Gastrocnemius medialis (tissue), 4 donors: ENCODE results near the gene PAEP. TPM values are rescaled to one million over a fixed set of nuclear protein-coding genes. Genes with fewer than 3 reads are reported as not detected.

ENCODE experiments used
- ATAC-seq, 2 donors: fragments of 150-250 bp; one replicate each; pipeline ENCODE4 v1.9.1; 2016
- DNase-seq, 2 donors: peaks; one replicate each; pipeline ENCODE4 v3.0.0-alpha.2; 2019
- H3K27ac ChIP-seq, 4 donors: fragments of 200-600 bp; sonication (generic); 1 replicate in 1 of 4; 2 replicates in 3 of 4; pipeline ENCODE4 v1.5.1; 2016 to 2018; ENCODE audit warnings: mild to moderate bottlenecking in 2 of 4, moderate library complexity in 1 of 4
- H3K27me3 ChIP-seq, 3 donors: fragments of 200-600 bp; sonication (generic) in 2 of 3; 1 replicate in 1 of 3; 2 replicates in 2 of 3; pipeline versions ENCODE4 v1.5.1 to v1.6.0; 2016 to 2019; ENCODE audit warnings: mild to moderate bottlenecking in 1 of 3, moderate library complexity in 1 of 3
- H3K36me3 ChIP-seq, 2 donors: fragments of 200-600 bp; sonication (generic) in 1 of 2; one replicate each; pipeline ENCODE4 v1.5.1; 2017 to 2018
- H3K4me1 ChIP-seq, 2 donors: fragments of 200-600 bp; sonication (generic) in 1 of 2; one replicate each; pipeline ENCODE4 v1.5.1; 2016 to 2017; ENCODE audit warnings: mild to moderate bottlenecking in 2 of 2
- H3K4me3 ChIP-seq, 4 donors: fragments of 200-600 bp; sonication (generic) in 3 of 4; 1 replicate in 1 of 4; 2 replicates in 3 of 4; pipeline ENCODE4 v1.5.1; 2016 to 2019; ENCODE audit warnings: mild to moderate bottlenecking in 2 of 4
- H3K9me3 ChIP-seq, 3 donors: fragments of 200-600 bp; sonication (generic) in 2 of 3; 1 replicate in 1 of 3; 2 replicates in 2 of 3; pipeline ENCODE4 v1.5.1; 2016 to 2019
- POLR2A ChIP-seq, 2 donors: fragments of 450-650 bp; IDR thresholded peaks; one replicate each; pipeline ENCODE4 v1.6.1; 2017; ENCODE audit warnings: antibody characterized with exemption in 2 of 2, mild to moderate bottlenecking in 2 of 2, moderate library complexity in 2 of 2
- in situ Hi-C, 4 donors: fragments of 200-750 bp; cut with MboI; loops; one replicate each; pipeline versions ENCODE4 v1.15.0 to v1.8.0; 2017; ENCODE audit warnings: low sequenced_read_pairs in 4 of 4
- intact Hi-C: fragments of 100-400 bp; cut with DNase I; formaldehyde crosslinking; loops from one replicate; pipeline ENCODE4 v1.15.1; 2023; ENCODE audit warnings: low total_unique reads
- total RNA-seq, 4 donors: library from RNA; depleted of rRNA; stranded (reverse); fragments of >200 nt; gene quantifications; one replicate each; pipeline versions ENCODE4 v1.1.0 to v1.2.3, GENCODE V29; 2016
- TF ChIP-seq, protein P1 (sequence below), 5 experiments: fragments of 450-650 bp in 3 of 5; fragments of 200-600 bp in 2 of 5; sonication (generic) in 2 of 5; IDR thresholded peaks in 4 of 5; conservative IDR thresholded peaks in 1 of 5; 1 replicate in 4 of 5; 2 replicates in 1 of 5; pipeline ENCODE4 v1.5.1; 2016 to 2019; ENCODE audit warnings: antibody characterized with exemption in 5 of 5, mild to moderate bottlenecking in 3 of 5, moderate library complexity in 3 of 5

The PAEP gene
- total RNA-seq, 4 donors from 2014 or later = not detected

DNA sequence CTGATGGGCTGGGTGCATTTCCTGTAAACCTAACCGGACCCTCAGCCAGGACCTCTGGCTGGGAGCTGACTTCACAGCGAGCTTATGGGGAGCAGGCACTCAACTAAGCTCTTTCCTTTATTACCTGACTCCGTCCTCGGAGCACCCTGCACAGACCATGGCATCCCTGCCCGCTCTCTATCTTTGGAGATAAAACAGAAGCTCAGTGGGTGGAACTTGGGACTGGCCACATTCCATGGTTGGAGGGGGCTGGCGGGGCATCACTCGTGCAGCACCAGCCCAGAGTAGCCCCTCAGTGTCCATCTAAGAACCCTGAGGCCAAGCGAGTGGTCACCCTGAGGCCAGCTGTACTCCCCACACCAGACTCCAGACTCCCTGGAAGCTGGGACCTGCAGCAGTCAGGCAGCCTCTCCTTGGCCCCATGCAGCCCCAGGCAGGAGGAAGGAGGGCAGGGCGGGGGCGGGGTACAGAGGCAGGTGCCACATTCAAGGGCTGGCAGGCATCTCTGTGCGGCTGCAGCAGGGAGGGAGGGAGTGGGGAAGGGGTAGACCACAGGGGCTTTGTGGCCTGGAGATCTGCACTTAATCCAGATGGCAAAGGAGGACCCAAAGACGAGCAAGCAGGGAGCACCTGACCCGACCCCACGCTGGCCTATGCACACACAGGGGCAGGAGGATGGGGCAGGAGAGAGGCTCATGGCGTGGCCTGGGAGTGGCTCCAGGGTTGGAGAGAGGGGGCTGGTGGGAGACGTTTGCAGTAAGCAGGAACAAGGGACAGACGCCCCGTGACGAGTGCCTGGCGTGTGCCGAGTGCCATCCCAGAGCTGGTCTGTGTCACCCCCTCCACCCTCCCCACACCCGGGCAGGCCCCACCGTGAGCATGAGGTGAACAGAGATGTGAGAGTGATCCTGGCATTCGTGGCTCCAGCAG lies 51.7 kb downstream of the PAEP start:
- DNase-seq (no peak), ATAC-seq (no peak)
- peaks cover 0 to 2% (median 0%) of the 10 kb centered on the region in 3 donors for H3K27me3 ChIP-seq
- intact Hi-C loops = no loop called here
- TF ChIP-seq POLR2A (IDR thresholded peaks at IDR 0.05) = no peak
- TF ChIP-seq, protein P1, sequence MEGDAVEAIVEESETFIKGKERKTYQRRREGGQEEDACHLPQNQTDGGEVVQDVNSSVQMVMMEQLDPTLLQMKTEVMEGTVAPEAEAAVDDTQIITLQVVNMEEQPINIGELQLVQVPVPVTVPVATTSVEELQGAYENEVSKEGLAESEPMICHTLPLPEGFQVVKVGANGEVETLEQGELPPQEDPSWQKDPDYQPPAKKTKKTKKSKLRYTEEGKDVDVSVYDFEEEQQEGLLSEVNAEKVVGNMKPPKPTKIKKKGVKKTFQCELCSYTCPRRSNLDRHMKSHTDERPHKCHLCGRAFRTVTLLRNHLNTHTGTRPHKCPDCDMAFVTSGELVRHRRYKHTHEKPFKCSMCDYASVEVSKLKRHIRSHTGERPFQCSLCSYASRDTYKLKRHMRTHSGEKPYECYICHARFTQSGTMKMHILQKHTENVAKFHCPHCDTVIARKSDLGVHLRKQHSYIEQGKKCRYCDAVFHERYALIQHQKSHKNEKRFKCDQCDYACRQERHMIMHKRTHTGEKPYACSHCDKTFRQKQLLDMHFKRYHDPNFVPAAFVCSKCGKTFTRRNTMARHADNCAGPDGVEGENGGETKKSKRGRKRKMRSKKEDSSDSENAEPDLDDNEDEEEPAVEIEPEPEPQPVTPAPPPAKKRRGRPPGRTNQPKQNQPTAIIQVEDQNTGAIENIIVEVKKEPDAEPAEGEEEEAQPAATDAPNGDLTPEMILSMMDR (IDR thresholded peaks at IDR 0.05 in 4 of 5, conservative IDR thresholded peaks at IDR 0.05 in 1 of 5) = no peak
- in situ Hi-C loops = no loop called here
- no peaks in the 10 kb centered on the region for H3K4me1 ChIP-seq
- no peak overlapping the region for H3K27ac ChIP-seq
- H3K9me3 ChIP-seq = no peaks in the 10 kb centered on the region
- H3K36me3 ChIP-seq = no peaks in the 10 kb centered on the region
- no peak overlapping the region for H3K4me3 ChIP-seq

DNA sequence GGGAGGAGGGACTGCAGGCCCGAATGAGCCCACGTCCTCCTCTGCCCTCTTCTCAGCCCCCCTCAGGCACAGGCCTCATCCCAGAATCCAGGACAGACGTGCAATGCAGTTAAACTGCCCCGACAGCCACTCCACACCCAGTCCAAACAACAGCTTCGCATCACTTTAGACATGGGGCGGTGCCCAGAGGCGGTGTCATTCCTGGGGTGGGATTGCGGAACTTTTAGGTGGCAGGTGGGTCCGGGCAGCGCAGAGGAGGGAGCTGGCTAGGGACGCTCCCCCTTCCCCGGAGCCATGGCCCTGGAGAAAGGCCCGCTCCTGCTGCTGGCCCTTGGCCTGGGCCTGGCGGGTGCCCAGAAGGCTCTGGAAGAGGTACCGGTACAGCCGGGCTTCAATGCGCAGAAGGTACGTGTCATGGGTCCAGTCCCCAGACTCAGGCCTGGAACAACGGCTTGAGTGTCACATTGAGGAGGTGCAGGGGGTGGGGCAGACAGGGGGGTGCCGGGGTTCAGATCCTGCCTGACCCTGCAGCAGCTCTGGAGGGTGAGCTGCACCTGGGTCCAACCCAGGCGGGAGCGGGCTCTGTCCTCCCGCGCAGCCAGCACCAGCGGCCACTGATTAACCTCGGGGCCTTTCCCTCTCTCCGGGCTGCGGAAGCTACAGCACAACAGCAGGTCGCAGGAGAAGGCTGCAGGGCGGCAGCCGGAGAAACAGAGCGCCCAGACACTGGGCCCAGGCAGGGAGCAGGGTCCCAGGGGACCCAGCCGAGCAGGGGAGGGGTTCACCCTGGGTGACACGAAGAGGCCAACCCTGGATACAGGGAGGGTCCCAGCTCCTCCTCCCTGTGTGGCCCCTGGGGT lies 52.6 kb downstream of the PAEP start:
- TF ChIP-seq POLR2A (IDR thresholded peaks at IDR 0.05) = no peak
- TF ChIP-seq, protein P1 (IDR thresholded peaks at IDR 0.05 in 4 of 5, conservative IDR thresholded peaks at IDR 0.05 in 1 of 5) = no peak
- Histone ChIP-seq H3K27ac (no peak overlapping the region), H3K4me1 (no peaks in the 10 kb centered on the region), H3K4me3 (no peak overlapping the region), H3K36me3 (no peaks in the 10 kb centered on the region), H3K9me3 (no peaks in the 10 kb centered on the region), H3K27me3 (peaks cover 0 to 2% (median 0%) of the 10 kb centered on the region in 3 donors)
- ATAC-seq = no peak
- in situ Hi-C loops = no loop called here
- no peak for DNase-seq
- intact Hi-C loops = no loop called here

DNA sequence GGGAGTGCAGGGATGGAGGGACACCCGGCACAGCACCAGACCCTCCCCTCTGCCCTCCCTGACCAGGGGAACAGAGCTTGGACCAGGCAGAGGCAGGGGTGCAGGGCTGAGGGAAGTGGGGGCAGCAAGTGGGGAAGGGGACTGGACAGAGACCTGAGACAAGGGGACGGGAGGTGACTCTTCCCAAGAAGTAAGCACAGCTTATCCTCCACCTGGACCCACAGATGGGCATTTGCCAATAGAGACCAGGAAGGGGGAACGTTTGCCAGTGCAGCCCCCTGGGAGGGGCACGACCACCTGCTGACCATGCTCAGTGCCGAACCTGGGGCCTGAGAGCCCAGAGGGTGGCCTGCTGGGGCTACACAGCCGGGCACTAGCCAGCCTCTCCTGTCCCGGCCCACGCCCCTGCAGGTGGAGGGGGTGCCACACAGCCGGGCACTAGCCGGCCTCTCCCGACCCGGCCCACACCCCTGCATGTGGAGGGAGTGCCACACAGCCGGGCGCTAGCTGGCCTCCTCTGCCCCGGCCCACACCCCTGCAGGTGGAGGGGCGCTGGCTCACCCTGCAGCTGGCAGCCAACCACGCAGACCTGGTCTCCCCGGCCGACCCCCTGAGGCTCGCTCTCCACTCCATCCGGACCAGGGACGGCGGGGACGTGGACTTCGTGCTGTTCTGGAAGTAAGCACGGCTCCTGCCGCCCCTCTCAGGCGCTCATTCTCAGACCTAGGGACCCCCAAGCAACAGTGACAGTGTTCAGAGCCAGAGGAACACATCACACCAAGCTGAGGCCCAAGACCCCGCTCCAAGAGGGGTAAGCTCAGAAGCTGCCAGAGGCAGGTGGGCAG lies 53.5 kb downstream of the PAEP start:
- no peak overlapping the region for H3K4me3 ChIP-seq
- intact Hi-C loops (no loop called here), in situ Hi-C loops (no loop called here)
- ATAC-seq (no peak), DNase-seq (no peak)
- no peaks in the 10 kb centered on the region for H3K9me3 ChIP-seq
- H3K27ac ChIP-seq = no peak overlapping the region
- H3K4me1 ChIP-seq = no peaks in the 10 kb centered on the region
- H3K36me3 ChIP-seq = no peaks in the 10 kb centered on the region
- TF ChIP-seq POLR2A (IDR thresholded peaks at IDR 0.05) = no peak
- TF ChIP-seq, protein P1 (IDR thresholded peaks at IDR 0.05 in 4 of 5, conservative IDR thresholded peaks at IDR 0.05 in 1 of 5) = no peak
- H3K27me3 ChIP-seq = peaks cover 0 to 5% (median 0%) of the 10 kb centered on the region in 3 donors
